ENCODE data around the gene CDH23. TPM values are rescaled to one million over a fixed set of nuclear protein-coding genes. Genes with fewer than 3 reads are reported as not detected.

The CDH23 gene
- polyA plus RNA-seq, 3 donors, result 0.51 to 0.96 (median 0.80) TPM

DNA sequence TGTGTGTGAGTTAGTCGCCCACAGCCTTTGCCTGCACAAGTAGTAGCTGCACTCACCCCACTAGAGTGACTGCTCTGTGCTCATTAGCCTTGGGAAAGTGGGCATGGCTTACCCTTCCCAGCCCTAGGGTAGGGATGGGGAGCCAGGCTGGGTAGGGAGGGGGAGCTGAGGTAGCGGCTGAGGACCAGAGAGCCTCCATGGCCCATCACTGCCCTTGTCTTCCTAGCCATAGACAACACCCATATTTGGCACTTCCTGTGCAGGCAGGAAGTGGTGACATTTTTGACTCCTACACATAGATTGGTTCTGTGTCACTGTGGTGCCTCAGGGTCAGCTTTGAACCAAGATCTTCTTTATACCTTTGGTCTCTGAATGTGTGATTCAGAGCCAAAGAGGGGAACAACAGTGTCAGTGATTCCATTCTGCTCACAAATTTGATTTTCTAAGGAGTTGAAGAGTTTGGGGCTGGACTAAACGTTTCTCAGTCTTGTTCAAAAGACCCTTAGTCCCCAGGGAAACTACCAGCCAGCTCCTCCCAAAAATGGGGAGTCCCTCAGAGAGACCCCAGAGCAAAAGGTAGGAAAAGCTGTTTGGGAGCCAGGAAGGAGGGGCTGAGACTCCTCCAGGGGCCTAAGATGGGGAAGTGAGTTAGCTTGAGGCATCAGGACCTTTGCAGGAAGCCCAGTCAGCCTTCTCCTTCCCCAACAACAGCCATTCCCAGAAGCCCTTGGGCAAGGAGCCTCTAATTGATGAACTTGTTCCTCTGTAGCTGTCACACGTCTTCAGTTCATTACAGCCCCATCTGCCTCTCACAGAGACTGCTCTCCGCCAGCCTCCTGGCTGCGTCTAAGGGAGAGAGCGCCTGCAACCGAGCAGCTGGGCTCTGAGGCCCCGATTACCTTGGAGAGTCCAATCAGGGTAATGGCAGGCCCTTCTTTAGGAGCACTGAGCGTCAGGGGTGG is 135.0 kb downstream of the CDH23 start:
- no peak for DNase-seq (ENCODE audit: low read depth in 3 of 3, low spot score in 2 of 3)

DNA sequence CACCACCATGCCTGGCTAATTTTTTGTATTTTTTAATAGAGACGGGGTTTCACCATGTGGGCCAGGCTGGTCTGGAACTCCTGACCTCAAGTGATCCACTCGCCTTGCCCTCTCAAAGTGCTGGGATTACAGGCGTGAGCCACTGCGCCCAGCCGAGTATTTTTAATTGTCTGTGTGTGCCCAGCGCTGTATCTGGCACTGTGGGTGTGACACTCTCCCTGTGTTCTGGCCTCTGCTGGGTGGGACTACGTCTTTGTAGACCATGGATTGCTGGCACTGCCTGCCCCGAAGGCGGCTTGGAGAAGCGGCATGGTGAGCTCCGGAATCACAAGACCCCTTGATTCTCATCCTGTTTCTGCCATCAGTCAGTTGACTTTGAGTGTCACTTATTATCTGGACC is 136.2 kb downstream of the CDH23 start:
- no peak for DNase-seq (ENCODE audit: low read depth in 3 of 3, low spot score in 2 of 3)

DNA sequence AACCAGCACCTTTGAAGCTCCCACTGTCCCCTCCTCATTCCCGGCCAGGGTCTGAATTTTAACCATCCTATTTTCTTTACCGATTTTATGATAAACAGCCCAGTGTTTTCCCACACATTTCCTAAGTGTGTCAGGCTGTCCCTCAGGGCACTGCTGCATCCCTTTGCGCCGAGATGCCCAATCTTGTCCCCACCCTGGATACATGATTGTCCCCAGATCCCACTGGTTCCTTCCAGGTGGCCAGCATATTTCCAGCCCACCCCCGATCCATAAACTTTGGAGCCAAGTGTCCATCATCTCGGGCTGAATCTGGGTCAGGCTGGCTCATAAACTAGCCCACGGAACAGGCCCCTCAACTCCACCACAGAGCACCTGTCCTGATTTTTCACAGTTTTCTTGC is 137.2 kb downstream of the CDH23 start:
- DNase-seq (ENCODE audit: low read depth in 3 of 3, low spot score in 2 of 3), result no peak

DNA sequence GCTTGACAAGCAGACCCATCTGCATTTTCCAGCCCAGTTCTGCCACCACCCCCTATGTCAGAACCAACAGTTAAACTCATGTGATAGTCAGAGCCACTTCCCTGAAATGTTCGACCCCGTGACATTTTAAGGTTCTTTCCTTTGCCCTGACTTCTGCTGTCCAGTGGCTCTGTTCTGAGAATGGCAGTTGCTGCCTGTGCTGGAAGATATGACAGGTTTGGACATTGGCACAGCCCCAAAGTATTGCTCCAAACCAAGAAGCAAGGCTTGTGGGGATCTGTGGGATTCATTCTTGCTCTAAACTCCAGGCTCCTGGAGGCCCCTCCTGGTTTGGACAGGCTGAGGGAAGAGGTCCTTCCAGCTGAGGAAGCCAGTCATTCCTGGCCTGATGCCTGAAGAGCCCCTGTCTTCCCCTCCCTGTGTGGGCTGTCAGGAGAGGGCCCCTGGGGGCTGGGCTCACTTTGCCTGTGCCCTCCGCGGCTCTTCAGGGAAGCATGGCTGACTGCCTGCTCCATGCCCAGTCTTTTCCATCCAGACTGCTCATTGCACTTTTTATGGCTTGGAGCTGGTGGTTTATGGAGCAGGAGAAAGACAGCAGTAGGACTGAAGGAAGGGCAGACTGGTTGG is 138.0 kb downstream of the CDH23 start:
- no peak for DNase-seq (ENCODE audit: low read depth in 3 of 3, low spot score in 2 of 3)

DNA sequence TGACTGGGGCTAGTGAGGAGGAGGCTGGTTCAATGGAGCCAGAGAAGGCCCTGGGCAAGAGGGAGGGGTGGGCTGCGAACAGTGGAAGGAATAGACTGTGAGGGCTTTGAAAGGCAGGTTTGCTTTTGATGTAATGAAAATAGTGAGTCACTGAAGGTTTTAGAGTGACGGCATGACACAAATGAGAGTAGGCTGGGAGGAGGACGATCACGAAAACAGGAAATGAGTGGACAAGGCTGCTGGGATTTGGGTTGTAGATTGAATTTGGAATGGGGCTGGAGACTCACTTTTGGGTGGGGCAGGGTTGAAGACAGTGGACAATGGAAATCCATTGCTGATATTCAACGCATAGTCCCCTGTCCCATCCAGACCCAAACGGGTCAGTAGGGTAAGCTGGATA is 139.6 kb downstream of the CDH23 start:
- DNase-seq (ENCODE audit: low read depth in 3 of 3, low spot score in 2 of 3), result no peak

DNA sequence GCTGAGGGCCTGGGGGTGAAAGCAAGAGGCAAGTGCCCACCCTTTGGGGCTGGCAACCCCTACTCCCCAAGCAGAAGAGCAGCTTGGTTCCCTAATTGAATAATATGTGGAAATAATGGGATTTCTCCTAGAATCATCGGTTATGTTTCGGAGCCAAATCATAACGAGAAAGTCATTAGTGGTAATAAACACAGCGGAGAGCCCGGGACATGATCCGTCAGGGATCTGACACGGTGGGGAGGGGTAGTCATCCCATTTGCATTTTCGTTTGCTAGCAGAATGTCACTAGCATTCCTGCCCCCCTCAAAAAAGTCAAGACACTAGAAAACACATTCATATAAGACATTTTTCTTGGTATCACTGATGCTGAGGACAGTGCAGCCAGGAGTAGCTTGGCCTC is 140.4 kb downstream of the CDH23 start:
- no peak for DNase-seq (ENCODE audit: low read depth in 3 of 3, low spot score in 2 of 3)

DNA sequence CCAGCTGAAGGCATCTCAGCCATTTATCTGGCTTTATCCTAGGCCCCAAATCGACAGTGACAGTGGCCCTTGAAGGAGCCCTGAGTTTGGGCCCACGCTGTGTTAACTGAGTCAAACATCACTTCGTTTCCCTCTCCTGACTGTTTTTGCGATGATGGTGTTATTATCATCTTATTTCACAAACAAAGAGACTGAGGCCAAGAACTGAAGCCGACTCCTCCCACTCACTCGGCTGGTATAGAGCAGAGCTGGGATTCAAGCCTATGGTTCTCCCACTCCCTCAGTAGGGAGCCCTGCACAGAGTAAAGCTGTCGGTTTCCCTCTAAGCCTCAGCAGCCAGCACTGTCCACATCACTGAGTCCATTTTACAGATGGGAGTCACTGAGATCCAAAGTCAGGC is 141.0 kb downstream of the CDH23 start:
- DNase-seq (ENCODE audit: low read depth in 3 of 3, low spot score in 2 of 3), result no peak

DNA sequence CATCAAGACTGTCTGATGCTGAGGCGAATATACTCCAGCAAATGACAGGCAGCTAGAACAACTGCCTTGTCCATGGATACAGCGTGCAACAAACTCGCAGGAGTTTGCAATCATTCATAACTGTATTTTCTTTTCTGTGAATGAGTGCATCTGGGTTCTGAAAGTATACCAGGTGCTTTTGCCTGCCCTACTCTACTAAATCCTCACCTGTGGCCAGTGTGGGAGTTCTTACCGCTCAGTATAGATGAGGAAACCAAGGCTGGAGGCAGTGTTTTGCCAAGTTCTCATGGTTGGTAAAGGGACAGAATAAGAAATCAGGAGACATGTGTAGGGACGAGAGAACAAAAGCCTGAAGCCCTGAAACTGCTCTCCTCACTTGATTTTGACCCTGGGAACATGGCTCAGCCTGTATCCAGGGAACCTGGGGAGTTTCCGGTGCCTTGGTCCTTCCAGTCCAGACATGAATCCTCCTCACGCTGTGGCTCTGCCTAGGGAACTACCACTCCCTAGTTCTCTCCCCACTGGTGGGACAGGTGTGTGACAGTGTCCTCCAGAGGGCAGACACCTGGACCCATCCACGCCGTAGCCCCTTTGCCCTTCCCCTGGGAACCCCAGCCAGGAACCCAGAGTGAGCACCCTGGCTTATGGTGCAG is 142.0 kb downstream of the CDH23 start:
- DNase-seq (ENCODE audit: low read depth in 3 of 3, low spot score in 2 of 3), result no peak

DNA sequence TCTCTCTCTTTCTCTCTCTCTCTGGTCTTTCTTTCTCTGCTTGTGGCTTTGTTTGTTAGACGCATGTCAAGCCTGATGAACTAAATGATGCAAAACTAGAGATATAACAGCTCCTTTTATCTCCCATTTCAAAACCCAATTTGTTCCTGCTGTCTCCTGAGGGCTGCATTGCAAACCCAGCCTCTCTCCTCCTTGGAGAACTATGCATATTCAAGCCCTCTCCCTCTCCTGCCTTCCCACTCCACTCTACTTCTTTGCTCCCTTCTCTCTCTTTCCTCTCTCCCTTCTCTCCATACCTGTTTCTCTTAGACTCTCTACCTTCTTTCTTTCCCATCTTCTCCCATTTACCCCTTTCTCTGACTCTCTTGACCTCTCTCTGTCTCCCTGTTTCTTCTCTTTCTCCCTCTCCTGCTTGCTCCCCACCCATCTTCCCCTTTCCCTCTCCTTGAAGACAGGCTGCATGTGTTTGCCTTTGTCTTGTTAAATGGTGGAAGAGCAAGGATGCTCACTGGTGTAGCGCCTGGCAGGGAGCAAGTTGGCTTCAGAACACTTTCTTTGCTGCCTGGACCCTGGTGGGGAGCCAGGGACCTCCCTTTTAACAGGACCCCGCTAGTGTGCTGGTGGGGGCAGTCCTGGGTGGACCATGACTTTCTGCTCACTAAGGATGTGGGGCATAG is 142.9 kb downstream of the CDH23 start:
- DNase-seq (ENCODE audit: low read depth in 3 of 3, low spot score in 2 of 3), result no peak

DNA sequence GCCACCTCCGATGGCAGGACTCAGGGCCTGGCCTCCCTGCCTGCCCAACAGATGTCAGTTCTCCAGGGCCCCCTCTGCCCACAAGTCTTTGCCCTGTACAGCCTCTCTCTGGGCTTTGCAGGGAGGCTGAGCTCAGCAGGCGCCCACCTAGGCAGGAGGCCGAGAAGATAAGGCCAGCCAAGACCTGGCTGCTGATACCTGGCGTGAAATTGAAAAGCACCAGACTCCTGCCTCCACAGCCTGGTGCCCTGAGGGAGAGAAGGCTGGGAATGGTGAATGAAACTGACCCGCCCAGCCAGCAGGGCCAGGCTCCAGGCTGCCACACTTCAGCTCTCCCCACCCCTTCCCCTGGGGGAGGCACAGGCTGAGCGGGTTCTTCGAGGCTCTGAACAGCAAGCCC is 145.8 kb downstream of the CDH23 start:
- no peak for DNase-seq (ENCODE audit: low read depth in 3 of 3, low spot score in 2 of 3)

DNA sequence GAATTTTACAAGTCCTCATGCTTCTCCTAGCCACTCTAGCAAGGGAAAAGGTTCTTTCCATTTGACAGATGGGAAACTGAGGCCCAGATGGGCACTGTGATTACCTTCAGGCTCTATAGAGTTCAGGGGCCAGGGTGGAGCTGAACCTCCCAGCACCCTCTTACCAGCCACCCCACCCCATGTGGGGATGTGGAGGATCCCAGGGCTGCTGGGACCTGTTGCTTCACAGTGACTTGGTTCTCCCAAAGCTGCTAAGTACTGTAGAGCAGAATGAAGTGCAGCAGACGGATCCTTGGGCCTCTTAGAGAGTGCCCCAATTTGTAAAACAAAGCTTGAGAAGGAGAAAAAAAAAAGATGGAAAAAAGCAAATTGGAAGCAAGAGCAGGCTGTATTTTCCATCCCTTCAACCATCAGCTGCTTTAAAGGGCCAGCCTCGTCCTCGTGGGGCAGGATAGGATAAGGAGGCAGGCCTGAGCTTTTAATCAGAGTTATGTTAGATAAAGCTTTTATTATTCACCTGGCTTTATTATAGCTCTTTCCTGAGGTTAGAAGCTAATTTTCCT is 147.0 kb downstream of the CDH23 start:
- no peak for DNase-seq (ENCODE audit: low read depth in 3 of 3, low spot score in 2 of 3)

DNA sequence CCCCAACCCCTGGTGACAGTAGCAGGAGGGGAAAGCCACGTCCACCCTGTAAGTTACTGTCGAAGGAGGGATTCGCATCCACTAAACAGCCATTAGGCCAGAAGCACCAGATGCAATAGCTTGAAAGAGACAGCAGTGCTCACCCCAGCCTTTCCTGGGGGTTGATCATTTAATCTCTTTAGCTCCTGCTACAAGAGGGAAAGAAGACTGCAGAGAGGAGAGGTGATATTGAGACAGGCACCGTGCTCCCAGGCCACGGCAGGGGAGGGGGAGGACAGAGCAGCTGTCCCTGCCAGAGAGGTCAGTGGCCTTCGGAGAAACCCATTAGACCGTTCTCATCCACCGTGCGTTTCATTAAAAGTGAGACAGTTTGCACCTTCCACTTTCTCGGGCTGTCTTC is 148.3 kb downstream of the CDH23 start:
- DNase-seq (ENCODE audit: low read depth in 3 of 3, low spot score in 2 of 3), result no peak

DNA sequence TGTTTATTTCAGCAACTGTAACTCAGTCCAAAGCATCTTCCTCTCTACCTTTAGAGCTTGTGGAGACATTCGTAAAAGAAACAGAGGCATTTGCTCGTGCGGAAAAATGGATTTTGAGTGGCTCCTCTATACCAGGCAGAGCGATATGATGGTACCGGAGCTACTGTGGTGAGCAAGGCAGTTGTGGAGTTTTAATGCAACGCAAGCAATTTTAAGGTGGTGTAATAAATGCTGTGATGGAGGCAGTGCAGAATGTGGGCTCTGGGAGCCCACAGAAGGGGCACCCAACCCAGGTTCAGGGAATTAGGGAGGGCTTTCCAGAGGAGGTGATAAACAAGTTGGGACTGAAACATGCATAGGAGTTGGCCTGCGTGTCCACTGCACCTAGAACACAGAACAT is 149.5 kb downstream of the CDH23 start:
- no peak for DNase-seq (ENCODE audit: low read depth in 3 of 3, low spot score in 2 of 3)

DNA sequence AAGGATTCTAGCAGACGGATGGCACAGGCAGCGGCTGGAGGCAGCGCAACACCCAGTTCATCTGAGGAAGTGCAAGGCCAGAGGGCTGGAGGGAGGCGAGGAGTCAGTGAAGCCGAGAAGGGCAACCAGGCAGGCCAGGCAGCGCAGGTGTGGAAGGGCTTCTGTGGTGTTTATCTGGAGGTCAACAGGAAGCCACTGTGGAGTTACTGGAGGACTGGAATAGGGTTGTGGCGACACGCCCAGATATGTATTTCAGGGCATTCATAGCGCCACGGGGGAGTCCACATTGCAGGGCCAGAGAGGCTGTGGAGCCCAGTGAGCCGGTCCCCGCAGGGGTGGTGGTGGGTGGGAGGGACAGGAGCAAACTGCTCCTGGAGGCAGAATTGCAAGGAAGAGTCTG is 150.6 kb downstream of the CDH23 start:
- DNase-seq (ENCODE audit: low read depth in 3 of 3, low spot score in 2 of 3), result no peak

DNA sequence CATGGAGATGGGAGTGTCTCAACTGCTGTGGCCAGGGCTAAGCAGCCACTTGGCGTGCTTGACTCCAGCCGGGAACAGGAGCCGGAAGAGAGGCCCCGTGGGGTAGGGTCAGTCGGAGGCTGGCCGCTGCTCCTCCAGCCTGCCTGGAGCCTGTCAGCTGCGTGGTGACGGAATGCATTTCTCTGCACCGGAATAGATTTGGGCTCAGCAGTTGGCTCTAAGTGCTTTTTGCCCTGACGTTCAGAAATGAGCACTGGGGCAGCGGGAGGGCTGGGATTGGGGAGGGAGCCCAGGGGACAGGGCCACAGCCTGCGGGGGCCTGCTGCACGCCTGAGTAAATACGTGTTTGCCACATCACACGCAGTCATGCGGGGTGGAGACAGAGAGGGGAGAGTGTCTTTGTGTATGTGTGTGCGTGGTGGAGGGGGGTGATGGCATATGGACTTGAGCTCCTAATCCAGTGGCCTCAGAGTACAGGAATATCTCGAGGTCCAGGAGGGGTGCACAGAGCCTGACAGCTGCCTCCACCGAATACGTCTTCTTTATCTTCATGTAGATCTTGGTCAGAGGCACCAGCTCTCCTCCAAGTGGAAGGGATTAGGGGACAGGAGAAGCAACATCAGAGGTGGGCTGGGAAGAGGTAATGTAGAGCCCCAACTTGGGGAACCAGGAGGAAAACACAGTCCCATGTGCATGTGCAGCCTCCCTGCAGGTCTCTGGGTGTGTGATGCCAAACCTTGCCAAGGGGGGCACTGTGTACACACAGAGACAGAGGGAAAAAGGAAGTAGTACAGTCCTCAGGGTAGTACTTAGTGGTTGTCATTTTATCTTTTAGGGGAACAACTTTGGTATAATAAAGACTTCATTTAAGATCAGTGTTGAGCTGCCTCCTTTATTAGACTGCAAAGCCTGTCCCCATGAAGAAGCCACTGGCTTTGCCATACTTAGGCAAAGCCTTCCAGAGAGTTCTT is 151.4 kb downstream of the CDH23 start:
- peak; percentile 54 to 68 (median 56) for DNase-seq (ENCODE audit: low read depth in 3 of 3, low spot score in 2 of 3)

DNA sequence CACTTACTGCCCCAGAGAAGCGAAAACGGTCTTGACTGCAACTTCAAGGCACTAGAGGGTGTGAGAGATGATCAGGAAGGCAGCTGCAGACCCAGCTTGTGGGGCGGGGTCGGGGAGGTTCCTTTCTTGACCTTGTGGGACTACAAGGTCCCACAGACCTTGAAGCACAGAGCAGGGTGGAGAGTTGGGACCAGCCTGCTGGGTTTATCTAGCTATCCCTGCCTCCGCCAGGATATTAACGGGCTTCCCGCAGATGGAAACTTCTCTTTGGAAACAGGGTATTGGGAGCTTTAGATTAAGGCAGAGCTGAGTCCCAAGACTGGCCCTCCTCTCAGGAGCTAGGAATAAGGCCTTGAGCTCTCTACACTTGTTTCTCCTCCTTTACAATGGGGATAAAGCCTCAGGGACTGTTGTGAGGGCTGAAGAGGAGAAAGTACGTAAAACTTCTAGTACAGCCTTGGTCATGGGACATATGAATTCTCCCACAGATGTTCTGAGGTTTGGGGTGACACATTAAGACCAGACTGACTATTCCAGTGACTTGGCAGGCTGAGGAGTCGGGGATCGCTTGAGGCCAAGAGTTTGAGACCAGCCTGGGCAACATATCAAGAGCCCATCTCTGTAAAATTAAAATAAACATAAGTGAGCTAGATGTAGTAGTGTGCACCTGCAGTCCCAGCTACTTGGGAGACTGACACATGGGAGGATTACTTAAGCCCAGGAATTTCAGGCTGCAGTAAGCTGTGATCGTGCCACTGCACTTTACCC is 153.2 kb downstream of the CDH23 start:
- no peak for DNase-seq (ENCODE audit: low read depth in 3 of 3, low spot score in 2 of 3)

DNA sequence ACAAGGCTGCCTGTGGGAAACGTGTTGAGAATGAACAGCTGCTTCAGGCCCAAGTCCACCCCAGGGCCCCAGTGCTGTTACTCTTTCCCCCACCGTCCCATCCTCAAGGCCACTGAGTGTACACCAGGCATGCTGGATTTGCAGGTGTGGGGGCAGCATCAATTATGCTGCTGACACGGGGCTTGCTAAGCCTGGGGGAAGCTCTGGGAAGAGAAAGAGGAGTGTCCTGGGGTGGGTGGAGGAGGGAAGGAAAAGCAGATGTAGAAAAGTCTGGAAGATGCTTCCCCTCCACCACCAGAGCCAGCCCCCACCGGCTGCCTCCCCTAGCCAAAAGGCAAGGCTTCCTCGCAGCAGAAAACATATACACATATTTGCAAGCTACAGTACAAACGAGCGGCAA is 153.9 kb downstream of the CDH23 start:
- DNase-seq (ENCODE audit: low read depth in 3 of 3, low spot score in 2 of 3), result no peak

DNA sequence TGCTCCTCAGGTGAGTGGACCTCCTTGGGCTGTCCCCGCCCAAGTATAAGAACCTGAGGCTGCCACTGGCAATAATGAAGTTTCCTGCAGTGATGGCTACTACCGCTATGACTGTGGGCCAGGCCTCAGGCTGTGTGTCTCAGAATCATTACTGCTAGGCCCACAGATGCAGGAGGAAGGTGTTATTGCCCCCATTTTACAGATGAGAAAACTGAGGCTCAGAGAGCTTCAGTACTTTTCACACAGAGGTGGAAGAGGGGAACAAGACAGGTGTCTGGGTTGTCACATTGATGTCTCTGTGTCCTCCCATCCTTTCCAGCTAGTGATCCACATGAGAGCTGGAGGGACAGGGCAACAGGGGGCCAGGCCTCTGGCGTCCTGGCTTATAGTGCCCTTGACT is 155.2 kb downstream of the CDH23 start:
- no peak for DNase-seq (ENCODE audit: low read depth in 3 of 3, low spot score in 2 of 3)

DNA sequence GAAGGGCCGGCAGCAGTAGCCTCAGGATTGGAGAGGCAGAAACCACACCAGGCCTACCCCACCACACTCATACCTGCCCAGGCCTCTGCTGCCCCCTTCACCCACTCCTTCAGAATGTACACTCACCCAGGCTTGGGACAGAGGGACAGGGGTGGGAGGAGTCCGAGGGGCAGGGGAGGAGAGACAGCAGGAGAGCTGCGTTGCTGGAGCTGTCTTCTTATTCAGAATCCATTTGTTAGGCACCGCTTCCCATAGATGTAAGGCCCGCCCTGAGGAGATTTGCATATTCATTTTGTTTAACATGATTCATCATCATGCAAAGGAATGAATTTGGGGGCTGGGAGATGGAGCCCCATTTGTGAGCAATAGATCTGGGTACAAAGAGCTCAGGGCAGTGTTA is 156.7 kb downstream of the CDH23 start:
- DNase-seq (ENCODE audit: low read depth in 3 of 3, low spot score in 2 of 3), result no peak

Data from right renal cortex interstitium (tissue), 3 donors.